Measurements from ENCODE around the gene SYNM.

GRCh38 chr15:99110093-99110492 is 5.2 kb downstream of the SYNM start:
- TF ChIP-seq CTCF (IDR thresholded peaks at IDR 0.05; ENCODE audit: poor library complexity, severe bottlenecking), result no peak
- TF ChIP-seq EZH2 (IDR thresholded peaks at IDR 0.05; ENCODE audit: borderline replicate concordance, insufficient read depth, low read length, poor library complexity, severe bottlenecking), result no peak
- TF ChIP-seq POLR2AphosphoS5 (IDR thresholded peaks at IDR 0.05), result no peak
- no peak for TF ChIP-seq SMC3 (conservative IDR thresholded peaks at IDR 0.05; ENCODE audit: poor library complexity)
- no peak for TF ChIP-seq EP300 (conservative IDR thresholded peaks at IDR 0.05; ENCODE audit: poor library complexity, severe bottlenecking)
- no peak for TF ChIP-seq REST (IDR thresholded peaks at IDR 0.05; ENCODE audit: borderline replicate concordance)
